ENCODE measurements around the gene RELN. TPM values are rescaled to one million over a fixed set of nuclear protein-coding genes. Genes with fewer than 3 reads are reported as not detected.

RELN gene
- total RNA-seq, 1 experiment from 2014 or later = 0.20 TPM

DNA sequence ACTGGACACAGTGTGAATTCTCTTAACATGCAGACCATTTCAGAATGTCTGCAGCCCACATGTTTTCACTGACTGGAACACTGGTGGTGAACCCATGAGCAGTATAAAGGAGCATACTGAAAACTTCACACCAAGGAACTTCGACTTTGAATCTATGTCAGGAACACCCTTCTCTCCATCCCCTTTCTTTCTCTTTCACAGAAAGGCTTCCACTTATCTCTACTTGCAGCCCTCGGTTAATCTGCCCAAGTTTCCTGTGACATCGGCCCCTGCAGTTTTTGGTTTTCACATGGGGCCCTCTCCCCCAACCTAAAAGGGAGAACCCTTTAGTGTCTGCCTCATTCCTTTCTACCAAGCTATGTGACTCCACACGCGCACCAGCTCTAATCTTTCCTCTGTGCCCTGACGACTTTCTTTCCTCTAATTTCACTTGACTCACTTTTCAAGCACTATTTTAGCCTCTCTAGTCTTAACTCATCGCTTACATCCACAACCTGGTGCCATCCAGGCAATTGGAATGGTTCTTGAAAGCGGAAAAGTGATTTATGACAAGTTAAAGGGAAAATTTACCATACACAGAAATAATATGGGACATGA is 70.1 kb downstream of the RELN start:
- no peaks in the 10 kb centered on the region for H3K9me2 ChIP-seq (ENCODE audit: insufficient read depth)
- no TSS peak for BruUV-seq (replicated peaks)
- H3K27ac ChIP-seq (ENCODE audit: low read depth, low read length) = no peak overlapping the region
- RAD21 ChIA-PET (ENCODE audit: low non-redundant PET in 1 of 2, low total read pairs in 2 of 2, uncharacterized antibody in 2 of 2, unreplicated experiment in 2 of 2) = no interaction called here
- no peak overlapping the region for H3K9ac ChIP-seq (ENCODE audit: low read length)
- CTCF ChIA-PET = no interaction called here
- H3K9me3 ChIP-seq (ENCODE audit: control insufficient read depth in 1 of 2, insufficient read depth in 1 of 2, low read depth in 1 of 2, low read length in 2 of 2) = no peaks in the 10 kb centered on the region
- ATAC-seq (no peak), DNase-seq (ENCODE audit: low read depth, low spot score) (no peak)
- H3K36me3 ChIP-seq (ENCODE audit: control insufficient read depth in 1 of 2, insufficient read depth in 2 of 2, low read length in 2 of 2) = no peaks in the 10 kb centered on the region
- H2AFZ ChIP-seq (ENCODE audit: low read depth, low read length, poor library complexity, severe bottlenecking) = no peak overlapping the region
- H4K20me1 ChIP-seq (ENCODE audit: insufficient read depth) = no peaks in the 10 kb centered on the region
- H3K79me2 ChIP-seq (ENCODE audit: insufficient read depth, low read length) = no peaks in the 10 kb centered on the region
- H3K4me3 ChIP-seq (replicated peaks in 1 of 2; ENCODE audit: low read depth in 1 of 2, low read length in 2 of 2) = no peak overlapping the region
- H3K4me2 ChIP-seq (ENCODE audit: low read length) = no peak overlapping the region
- no peaks in the 10 kb centered on the region for H3K4me1 ChIP-seq (ENCODE audit: control insufficient read depth in 1 of 2, insufficient read depth in 2 of 2, low read length in 2 of 2)
- TF ChIP-seq TCF7L2 (IDR thresholded peaks at IDR 0.05; ENCODE audit: borderline replicate concordance, extremely low read depth, insufficient read depth, insufficient read length) = no peak
- no peak for TF ChIP-seq CEBPB (IDR thresholded peaks at IDR 0.05; ENCODE audit: low read depth)
- intact Hi-C loops (cut with micrococcal nuclease) = no loop called here
- peaks cover 22% of the 10 kb centered on the region for H3K27me3 ChIP-seq (ENCODE audit: insufficient read depth, low read length)
- POLR2A ChIA-PET = no interaction called here

DNA sequence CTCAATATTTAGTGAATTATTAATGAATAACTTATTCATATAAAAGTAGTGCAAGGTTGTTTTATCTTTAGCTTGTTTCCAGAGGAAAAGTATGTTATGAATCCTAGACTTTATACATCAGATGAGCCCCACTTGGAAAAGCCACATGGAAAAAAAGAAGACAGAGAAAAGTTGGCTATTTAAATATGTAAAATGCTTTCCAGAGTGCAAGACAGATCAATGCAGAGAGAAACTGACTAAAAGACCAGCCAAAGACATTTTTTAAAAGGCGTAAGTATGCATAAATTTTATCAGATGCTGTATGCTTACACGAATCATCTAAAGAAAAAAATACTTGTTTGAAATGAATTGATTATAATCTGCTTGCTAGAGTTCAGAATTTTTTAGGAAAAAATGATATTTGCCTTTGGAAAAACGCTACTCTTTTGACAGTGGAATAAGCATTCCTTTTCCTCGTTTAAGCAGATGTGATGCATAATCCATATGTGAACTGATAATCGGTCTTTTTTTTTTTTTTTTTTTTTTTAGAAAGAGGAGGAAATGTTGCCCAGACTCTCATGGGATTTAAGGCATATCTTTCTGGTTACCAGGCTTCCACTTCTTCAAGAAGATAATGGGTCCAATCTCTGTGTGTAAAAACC is 70.7 kb downstream of the RELN start:
- RAD21 ChIA-PET (ENCODE audit: low non-redundant PET in 1 of 2, low total read pairs in 2 of 2, uncharacterized antibody in 2 of 2, unreplicated experiment in 2 of 2) = no interaction called here
- POLR2A ChIA-PET = no interaction called here
- TF ChIP-seq TCF7L2 (IDR thresholded peaks at IDR 0.05; ENCODE audit: borderline replicate concordance, extremely low read depth, insufficient read depth, insufficient read length) (no peak), POLR2AphosphoS5 (IDR thresholded peaks at IDR 0.05; ENCODE audit: low read depth, low read length) (no peak), SIN3A (IDR thresholded peaks at IDR 0.05; ENCODE audit: low read depth) (no peak), EZH2 (IDR thresholded peaks at IDR 0.05) (no peak), CBX3 (IDR thresholded peaks at IDR 0.05; ENCODE audit: low read depth) (no peak), JUND (IDR thresholded peaks at IDR 0.05) (no peak), RAD21 (IDR thresholded peaks at IDR 0.05; ENCODE audit: low read depth) (no peak), FOSL1 (IDR thresholded peaks at IDR 0.05; ENCODE audit: low read depth) (no peak), POLR2A (IDR thresholded peaks at IDR 0.05; ENCODE audit: borderline replicate concordance, extremely low read depth, insufficient read depth, insufficient read length) (no peak), SRF (IDR thresholded peaks at IDR 0.05; ENCODE audit: low read depth) (no peak), EZH2phosphoT487 (IDR thresholded peaks at IDR 0.05; ENCODE audit: borderline replicate concordance) (no peak), EGR1 (IDR thresholded peaks at IDR 0.05; ENCODE audit: low read depth) (no peak), SP1 (IDR thresholded peaks at IDR 0.05; ENCODE audit: low read depth) (no peak), CEBPB (IDR thresholded peaks at IDR 0.05; ENCODE audit: low read depth) (no peak)
- TF ChIP-seq, protein P1, sequence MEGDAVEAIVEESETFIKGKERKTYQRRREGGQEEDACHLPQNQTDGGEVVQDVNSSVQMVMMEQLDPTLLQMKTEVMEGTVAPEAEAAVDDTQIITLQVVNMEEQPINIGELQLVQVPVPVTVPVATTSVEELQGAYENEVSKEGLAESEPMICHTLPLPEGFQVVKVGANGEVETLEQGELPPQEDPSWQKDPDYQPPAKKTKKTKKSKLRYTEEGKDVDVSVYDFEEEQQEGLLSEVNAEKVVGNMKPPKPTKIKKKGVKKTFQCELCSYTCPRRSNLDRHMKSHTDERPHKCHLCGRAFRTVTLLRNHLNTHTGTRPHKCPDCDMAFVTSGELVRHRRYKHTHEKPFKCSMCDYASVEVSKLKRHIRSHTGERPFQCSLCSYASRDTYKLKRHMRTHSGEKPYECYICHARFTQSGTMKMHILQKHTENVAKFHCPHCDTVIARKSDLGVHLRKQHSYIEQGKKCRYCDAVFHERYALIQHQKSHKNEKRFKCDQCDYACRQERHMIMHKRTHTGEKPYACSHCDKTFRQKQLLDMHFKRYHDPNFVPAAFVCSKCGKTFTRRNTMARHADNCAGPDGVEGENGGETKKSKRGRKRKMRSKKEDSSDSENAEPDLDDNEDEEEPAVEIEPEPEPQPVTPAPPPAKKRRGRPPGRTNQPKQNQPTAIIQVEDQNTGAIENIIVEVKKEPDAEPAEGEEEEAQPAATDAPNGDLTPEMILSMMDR (IDR thresholded peaks at IDR 0.05 in 2 of 3, conservative IDR thresholded peaks at IDR 0.05 in 1 of 3; ENCODE audit: borderline replicate concordance in 1 of 3, insufficient read depth in 1 of 3, low read depth in 2 of 3, low read length in 2 of 3) = no peak
- TF ChIP-seq, protein P2, sequence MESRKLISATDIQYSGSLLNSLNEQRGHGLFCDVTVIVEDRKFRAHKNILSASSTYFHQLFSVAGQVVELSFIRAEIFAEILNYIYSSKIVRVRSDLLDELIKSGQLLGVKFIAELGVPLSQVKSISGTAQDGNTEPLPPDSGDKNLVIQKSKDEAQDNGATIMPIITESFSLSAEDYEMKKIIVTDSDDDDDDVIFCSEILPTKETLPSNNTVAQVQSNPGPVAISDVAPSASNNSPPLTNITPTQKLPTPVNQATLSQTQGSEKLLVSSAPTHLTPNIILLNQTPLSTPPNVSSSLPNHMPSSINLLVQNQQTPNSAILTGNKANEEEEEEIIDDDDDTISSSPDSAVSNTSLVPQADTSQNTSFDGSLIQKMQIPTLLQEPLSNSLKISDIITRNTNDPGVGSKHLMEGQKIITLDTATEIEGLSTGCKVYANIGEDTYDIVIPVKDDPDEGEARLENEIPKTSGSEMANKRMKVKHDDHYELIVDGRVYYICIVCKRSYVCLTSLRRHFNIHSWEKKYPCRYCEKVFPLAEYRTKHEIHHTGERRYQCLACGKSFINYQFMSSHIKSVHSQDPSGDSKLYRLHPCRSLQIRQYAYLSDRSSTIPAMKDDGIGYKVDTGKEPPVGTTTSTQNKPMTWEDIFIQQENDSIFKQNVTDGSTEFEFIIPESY (IDR thresholded peaks at IDR 0.05; ENCODE audit: extremely low read depth, insufficient replicate concordance, low read length) = no peak
- TF ChIP-seq, protein P3, sequence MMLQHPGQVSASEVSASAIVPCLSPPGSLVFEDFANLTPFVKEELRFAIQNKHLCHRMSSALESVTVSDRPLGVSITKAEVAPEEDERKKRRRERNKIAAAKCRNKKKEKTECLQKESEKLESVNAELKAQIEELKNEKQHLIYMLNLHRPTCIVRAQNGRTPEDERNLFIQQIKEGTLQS (IDR thresholded peaks at IDR 0.05) = no peak
- DNase-seq (ENCODE audit: low read depth, low spot score) (no peak), ATAC-seq (no peak)
- no peaks in the 10 kb centered on the region for H3K4me1 ChIP-seq (ENCODE audit: control insufficient read depth in 1 of 2, insufficient read depth in 2 of 2, low read length in 2 of 2)
- no TSS peak for BruUV-seq (replicated peaks)
- H3K9ac ChIP-seq (ENCODE audit: low read length) = no peak overlapping the region
- H3K79me2 ChIP-seq (ENCODE audit: insufficient read depth, low read length) = no peaks in the 10 kb centered on the region
- peaks cover 20% of the 10 kb centered on the region for H3K27me3 ChIP-seq (ENCODE audit: insufficient read depth, low read length)
- H3K36me3 ChIP-seq (ENCODE audit: control insufficient read depth in 1 of 2, insufficient read depth in 2 of 2, low read length in 2 of 2) = no peaks in the 10 kb centered on the region
- H2AFZ ChIP-seq (ENCODE audit: low read depth, low read length, poor library complexity, severe bottlenecking) = no peak overlapping the region
- intact Hi-C loops (cut with micrococcal nuclease) = no loop called here
- no peak overlapping the region for H3K4me2 ChIP-seq (ENCODE audit: low read length)
- CTCF ChIA-PET = no interaction called here
- no peaks in the 10 kb centered on the region for H3K9me2 ChIP-seq (ENCODE audit: insufficient read depth)
- no peaks in the 10 kb centered on the region for H4K20me1 ChIP-seq (ENCODE audit: insufficient read depth)
- H3K27ac ChIP-seq (ENCODE audit: low read depth, low read length) = no peak overlapping the region
- H3K9me3 ChIP-seq (ENCODE audit: control insufficient read depth in 1 of 2, insufficient read depth in 1 of 2, low read depth in 1 of 2, low read length in 2 of 2) = no peaks in the 10 kb centered on the region
- H3K4me3 ChIP-seq (replicated peaks in 1 of 2; ENCODE audit: low read depth in 1 of 2, low read length in 2 of 2) = no peak overlapping the region

Measured in HCT116 (cell line).